NCI-H345 (cell line): Measurements from ENCODE around the gene DCTN5.
A peak's percentile ranks its signal among the peaks of the same experiment; 100 is the strongest.
"Not testable (repeated sequence)": the region's sequence is repeated elsewhere in the genome, so short reads cannot be mapped to it uniquely, and the experiment has no call there.

ENCODE experiments used
- DNase-seq: peaks from one replicate; lab custom pipeline; 2025; lab: John Stamatoyannopoulos, UW

The DCTN5 gene

DNA sequence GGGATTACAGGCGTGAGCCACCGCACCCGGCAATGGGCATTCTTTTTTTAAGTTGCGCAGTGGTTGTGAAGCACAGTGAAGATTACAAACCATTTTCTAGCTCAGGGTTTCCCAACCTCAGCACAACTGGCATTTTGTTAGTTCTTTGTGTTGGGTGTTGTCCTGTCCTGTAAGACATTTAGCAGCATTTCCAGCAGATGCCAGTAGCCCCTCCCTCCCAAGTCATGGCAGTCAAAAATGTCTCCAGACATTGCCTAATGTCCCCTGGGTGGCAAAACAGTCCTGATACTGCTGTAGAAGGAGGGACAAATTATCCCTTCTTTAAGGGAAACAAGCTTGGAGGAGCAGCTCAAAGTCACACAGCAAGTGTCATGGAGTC is 53.0 kb downstream of the DCTN5 start:
- no peak for DNase-seq

DNA sequence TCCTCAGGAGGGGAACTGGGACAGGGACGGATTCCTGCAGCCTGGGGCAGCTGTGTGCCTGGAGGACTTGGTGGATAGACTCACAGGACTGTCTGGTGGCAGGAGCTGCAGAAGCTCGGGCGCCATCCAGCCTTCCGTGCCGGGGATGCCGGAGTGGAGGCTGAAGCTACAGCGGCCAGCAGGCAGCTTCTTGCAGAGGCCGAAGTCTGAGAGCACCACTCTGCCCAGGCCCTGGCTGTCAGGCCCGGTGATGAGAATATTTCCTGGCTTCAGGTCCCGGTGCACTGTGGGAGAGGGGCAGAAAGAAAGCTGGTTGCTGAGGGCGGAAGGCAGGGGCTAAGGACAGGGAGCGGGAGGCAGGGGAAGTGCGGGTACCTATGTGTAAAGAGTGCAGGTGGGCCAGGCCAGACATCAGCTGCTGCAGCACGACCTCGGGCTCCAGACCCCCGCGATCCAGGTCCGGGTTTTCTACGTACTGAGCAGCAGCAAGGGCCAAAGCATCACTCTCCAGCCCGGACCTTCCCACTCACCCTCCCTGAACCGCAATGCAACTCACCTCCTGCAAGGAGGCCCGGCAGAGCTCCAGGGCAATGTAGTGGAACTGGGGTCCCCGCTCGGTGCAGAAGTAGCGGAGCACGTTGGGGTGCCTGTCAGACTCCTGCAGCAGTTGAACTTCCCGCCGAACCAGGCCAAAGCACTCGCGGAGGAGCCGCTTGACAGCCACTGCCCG is 53.5 kb downstream of the DCTN5 start:
- no peak for DNase-seq

DNA sequence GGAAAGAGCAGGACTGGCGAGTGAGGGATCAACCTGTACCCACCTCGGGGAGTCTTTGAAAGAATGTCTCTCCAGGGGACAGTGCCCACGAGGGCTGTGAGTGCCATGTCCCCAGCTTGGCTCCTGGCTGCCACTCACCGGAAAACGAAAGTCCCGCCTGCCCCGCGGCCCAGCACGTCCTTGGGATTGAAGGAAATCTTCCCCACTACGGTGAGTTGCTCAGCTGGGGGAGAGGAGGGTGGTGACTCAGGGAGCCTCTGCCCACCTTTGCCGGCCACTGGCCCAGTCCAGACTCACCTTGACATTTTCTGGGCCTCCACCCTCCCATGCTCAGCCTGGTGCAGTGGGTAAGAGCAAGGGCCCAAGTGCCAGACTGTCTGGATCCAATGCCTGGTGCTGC is 54.5 kb downstream of the DCTN5 start:
- DNase-seq = no peak

DNA sequence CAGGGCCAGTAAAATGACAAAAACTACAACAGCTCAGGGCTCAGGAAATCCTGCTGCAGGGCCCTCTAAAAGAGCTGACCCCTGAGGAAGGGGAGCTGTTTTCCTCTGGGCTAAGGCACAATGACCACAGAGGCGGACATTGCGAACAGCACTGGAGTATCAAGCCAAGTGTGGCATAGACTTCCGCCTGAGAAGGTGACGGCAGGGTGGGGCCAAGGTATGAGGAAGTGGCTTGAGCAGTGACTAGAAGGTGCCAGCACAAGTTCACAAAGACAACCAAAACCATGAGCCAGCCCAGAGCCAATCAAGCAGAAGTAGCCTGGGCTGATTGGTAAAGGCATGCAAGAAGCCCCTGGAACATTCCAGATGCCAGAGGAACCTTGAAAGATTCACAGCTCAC is 57.8 kb downstream of the DCTN5 start:
- no peak for DNase-seq

DNA sequence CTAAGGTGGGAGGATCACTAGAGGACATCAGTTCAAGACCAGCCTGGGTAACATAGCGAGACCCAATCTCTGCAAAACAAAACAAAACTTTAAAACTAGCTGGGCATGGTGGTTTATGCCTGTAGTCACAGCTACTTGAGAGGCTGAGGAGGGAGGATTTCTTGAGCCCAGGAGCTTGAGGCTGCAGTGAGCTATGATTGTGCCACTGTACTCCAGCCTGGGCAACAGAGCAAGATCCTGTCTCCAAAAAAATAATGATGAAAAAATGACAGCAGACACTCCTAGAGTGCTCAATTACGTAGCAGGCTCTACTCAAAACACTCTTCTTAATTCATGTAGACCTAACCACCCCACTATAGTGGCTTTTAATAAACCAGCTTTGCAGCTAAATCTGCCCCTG is 58.8 kb downstream of the DCTN5 start:
- no peak for DNase-seq

DNA sequence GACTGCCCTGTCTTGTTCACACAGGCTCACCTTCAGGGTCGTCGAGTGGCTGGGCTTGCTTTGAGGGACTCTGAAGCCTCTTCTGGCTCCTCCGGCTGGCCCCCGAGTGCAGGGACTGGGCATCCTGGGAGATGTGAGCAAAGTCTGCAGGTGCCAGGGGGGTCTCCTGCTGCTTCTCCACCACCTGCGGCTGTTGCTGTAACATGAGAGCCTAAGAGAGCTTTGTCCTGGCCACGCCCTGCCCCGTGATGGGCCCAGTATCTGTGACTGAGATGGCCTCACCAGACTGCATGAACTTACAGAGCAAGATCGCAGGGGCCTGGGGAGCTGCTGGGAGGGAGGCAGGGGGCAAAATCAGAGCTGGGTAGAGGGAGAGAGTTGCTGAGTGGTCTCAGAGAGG is 59.2 kb downstream of the DCTN5 start:
- peak; percentile 75 for DNase-seq

DNA sequence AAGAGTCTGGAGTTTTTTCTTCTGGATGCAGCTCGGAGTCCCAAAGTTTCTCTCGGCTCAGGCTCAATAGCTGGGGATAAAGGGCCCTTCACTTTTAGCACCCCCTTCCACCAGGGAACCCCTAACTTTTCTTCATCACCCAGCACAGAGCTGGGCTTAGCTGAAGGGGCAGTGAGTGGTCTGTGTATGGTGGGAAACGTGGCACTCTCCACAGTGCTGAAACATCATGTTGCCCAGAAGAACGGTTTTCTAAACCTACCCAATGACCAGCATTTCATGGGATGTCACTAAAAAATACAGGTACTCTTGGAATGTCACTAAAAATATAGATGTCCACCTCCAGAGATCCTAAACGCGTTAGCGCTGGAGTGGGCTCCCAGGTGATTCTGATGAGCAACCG is 59.8 kb downstream of the DCTN5 start:
- DNase-seq = no peak

DNA sequence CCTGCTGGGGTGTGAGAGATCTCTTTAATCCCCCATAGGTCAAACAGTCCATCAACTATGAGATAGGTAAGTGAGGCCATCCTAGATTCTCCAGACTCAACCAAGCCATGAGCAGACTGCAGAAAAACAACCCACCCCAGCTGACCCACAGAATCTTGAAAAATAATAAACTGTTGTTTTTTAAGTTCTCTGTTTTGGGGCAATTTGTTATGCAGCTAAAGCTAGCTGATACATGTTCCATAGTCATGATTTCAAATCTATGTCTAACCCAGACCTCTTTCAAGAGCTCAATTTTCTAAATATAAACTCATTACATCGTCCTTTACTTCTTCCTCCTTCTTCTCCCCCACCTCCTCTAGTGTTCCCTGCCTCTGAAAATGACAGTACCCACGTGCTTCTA is 61.7 kb downstream of the DCTN5 start:
- no peak for DNase-seq

DNA sequence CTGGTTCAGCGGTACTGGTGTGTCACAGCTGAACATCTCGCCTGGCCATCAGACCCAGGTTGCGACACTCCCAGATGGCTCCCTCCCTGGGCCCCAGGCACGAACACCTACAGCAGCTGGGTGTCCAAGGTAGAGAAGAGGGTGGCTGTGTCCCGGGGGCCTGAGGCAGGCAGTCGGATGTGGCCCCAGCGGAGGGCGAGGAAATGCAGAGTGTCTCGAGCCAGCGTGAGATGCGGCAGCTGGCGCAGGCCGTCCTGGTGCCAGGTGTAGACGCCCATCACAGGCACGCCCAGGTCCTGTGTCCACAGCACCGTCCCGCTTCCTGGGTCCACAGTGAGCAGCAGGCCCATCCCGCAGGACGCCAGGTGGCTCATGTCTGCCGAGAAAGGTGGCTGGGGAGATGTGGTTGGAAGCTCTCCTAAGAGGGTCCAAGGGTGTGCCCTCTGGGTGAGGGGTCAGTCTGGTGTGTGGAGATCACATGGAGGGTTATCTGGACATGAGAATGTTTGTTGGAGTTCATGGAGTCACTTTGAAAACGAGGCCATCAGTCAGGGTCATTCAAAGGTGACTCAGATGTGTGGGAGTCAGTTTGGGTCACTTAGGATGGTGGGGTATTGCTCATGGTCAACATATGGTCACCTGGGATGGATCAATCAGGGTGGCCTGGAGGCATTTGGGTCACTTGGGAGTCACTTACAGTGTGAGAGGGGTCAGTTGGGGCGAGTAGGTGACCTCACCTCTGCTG is 63.7 kb downstream of the DCTN5 start:
- DNase-seq = no peak

DNA sequence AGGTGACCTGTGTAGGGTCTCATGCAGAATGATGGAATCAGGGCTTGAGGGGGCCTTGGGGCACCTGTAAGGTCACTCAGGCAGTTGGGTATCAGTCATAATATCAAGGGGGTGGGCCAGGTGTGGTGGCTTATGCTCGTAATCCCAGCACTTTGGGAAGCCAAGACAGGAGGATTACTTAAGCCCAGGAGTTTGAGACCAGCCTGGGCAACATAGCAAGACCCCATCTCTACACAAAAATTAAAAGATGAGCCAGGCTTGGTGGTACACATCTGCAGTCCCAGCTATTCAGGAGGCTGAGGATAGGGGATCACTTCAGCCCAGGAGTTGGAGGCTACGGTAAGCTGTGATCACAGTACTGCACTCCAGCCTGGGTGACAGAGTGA is 64.2 kb downstream of the DCTN5 start:
- DNase-seq = no peak

DNA sequence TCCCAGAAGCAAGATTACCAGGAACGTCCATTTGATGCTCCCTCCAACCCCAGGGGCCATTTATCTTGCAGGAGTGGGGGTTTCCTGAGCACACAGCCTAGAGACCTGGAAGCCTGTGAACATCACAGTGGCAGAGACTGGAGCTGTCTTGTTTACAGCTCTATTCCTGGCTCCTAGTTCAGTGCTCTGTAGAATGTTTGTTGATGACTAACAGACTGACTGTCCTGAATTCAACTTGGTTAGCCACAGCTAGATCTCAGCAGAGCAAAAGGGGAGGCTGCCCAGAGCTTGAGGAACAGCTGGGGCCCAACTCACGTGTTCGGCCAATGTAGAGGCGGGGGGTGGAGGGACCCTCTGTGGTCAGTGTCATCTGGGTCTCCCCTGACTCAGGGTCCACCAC is 65.2 kb downstream of the DCTN5 start:
- no peak for DNase-seq

DNA sequence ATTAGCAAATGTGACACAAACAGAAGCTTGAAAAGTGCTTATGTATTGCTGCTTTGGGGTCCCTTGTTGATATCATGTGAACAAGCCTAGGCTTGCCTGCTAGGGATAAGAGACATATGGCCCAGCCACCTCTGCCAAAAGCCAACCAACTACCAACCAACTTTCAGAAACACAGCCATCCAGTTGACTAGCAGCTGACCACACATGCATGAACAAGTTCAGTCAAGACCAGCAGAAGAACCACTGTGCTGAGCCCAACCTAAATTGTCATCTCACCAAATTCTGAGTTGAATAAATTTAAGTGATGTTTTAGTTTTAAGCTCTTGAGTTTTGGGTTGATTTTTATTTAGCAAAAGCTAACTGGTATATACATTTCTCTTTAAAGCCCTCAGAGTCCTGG is 68.3 kb downstream of the DCTN5 start:
- no peak for DNase-seq

DNA sequence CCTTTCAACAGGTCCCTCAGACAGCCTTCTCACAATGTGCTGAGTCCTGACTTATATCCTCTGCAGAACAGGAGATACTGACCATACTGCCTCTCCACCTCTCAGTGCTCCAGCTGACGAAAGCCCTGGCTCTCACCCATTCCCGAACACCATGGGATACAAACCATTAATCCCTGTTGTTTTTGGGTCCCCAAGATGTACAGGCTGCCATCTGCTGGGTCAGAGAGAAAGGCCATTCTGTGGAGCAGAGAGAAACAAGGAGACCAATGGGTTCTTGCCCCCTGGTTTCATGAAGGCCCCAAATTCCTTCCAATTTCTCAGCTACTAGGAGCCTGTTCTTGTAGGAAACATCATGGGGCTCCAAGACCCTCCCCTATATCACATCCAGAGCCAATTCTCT is 68.7 kb downstream of the DCTN5 start:
- DNase-seq = no peak

DNA sequence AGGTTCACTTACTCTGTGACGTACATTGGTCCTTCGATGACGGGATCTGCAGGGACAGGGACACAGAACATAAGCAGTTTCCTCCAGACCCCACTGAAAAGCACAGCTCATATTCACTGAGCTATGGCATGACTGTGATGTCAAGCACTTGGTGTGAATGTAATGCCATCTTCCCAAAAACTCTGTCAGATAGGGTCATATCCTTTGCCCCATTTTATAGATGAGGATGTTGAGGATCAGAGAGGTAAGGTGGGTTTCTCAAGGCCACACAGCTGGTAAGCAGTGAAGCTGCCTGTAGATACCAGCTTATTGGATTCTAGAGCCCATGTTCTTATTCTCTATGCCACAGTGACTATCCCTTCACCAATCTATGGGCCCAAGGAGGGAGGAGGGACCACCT is 69.2 kb downstream of the DCTN5 start:
- DNase-seq = no peak

DNA sequence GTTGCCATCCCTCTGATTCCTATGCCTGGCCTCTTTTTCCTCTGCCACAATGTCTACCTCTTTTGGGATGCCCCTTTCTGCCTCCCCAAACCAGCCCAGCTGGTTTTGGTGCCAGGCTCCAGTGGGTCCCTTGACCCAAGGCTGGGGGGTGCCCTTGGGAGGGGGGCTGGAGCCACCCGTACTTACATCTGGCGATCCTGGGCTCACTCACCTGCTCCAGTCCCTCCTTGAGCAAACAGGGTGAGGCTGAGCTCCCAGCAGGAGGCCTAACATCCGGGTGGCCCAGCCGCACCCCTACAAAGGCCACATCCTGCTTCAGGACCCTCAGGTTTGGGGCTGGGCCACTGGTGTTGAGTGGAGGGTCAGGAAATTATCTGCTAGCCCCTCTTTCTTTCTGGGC is 70.5 kb downstream of the DCTN5 start:
- DNase-seq = no peak

DNA sequence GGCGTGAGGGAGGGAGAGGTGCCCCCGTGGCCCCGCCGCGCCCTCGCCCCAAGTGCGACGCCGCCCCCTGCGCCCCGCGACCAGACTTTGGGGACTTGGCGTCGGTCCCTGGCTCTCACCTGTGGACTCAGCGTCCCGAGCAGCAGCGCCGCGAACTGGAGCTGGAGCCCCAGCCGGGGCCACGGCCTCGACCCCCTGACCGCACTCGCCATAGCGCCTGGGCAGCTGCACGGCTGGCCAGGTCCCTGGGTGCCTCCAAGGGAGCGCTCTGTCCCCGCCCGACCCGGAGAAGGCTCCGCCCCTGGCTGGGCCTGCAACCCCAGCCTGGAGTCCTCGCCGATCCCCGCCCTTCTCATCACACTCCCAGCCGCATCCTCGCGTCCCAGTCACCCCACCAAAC is 71.7 kb downstream of the DCTN5 start, which contains the start of gene ERN2:
Gene ERN2 (minus strand): TSS at position 247 of the 400 bp plus-strand sequence. CDS start 35 bp downstream, at position 212.
- no peak for DNase-seq

DNA sequence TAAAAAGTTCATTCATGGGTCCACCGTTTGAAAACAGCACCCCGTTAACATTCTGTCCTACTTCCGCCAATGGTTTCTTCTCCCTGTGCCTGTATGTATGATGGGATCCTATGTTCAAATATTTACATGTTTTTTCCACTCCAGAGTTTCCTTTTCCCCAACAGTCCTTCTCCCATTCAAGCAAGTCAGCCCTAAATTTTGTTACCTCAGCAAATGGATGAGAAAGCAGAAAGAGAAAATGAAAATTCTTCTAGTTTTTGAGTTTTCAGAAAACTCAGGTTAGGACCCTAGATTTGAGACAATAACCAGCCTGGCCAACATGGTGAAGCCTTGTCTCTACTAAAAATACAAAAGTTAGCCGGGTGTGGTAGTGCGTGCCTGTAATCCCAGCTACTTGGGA is 75.2 kb downstream of the DCTN5 start:
- no peak for DNase-seq

DNA sequence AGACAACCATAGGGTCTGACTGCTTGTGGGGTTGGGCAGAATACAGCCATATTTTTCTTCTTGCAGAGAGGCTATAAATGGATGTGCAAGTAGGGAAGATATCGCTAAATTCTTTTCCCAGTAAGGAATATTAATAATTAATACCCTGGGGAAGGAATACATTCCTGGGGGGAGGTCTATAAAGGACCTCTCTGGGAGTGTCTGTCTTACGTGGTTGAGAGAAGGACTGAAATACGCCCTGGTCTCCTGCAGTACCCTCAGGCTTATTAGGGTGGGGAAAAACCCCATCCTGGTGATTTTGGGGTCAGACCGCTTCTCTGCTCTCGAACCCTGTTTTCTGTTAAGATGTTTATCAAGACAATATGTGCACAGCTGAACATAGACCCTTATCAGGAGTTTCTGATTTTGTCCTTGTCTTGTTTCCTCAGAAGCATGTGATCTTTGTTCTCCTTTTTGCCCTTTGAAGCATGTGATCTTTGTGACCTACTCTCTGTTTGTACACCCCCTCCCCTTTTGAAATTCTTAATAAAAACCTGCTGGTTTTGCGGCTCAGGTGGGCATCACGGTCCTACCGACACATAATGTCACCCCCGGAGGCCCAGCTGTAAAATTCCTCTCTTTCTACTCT is 81.5 kb downstream of the DCTN5 start:
- DNase-seq = not testable (repeated sequence)

DNA sequence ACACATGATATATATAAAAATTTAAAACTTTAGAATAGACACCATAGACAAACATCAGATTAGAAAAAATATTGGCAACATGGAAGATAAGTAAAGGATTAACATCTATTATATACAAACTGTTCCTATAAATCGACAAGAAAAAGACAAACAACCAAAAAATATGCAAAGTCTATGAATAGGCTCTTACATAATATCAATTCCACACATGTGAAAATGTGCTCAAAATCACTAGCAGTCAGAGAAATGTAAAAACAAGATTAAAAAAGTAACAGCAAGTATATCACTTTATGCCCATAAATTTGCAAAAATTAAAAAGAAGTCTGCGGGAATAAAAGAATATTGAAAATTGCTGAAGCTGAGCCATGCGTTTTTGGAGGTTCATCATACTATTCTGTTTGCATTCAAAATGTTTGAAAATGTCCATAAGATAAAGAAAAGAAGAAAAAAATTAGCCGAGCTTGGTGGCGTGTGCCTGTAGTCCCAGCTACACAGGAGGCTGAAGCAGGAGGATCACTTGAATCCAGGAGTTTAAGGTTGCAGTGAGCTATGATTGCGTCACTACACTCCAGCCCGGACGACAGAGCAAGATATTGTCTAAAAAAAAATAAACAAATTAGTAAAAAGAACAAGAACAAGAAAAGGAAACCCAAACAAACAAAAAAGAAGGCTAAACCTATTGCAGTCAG is 83.0 kb downstream of the DCTN5 start:
- DNase-seq = no peak

DNA sequence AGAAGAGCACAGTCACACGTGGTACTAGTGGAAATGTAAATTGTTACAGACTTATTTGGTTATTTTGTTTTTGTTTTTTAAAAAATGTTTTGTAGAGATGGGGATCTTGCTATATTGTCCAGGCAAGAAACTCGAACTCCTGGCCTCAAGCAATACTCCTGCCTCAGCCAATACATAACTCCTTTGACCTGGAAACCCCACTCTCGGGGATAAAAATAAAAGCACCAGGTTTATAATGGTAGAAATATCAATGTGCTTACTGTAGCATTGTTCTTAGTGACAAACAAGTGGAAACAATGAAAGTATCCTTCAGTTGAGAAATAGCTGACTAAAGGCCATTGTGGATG is 83.5 kb downstream of the DCTN5 start:
- no peak for DNase-seq

DNA sequence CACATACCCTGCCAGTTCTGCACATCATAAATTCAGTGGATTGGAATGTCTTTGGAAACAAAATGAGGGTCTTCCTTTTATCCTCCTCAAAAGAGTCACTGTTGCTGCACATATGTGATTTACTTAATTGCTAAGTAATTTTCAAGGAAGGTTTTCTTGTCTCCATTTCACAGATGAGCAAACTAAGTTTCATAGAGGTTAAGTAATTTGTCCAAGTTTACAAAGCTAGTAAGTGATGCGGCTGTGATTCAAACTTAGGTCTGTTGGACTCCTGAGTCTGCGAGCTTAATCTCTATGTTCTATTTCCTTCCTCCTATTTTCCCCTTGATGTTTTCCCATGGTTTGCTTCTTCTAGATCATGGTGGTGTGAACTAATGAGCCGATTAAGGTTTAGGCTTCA is 85.4 kb downstream of the DCTN5 start:
- DNase-seq = no peak
